Adipocyte (in vitro differentiated cells): ENCODE data around the gene PPFIA2.
A peak's percentile ranks its signal among the peaks of the same experiment; 100 is the strongest.

ENCODE experiments used
- DNase-seq: peaks from one replicate; pipeline ENCODE4 v3.0.0-alpha.2; 2015; ENCODE audit warnings: low read depth
- H3K27me3 ChIP-seq: replicated peaks from 2 replicates; pipeline ENCODE4 v1.7.0; 2013; ENCODE audit warnings: mild to moderate bottlenecking, low read length, moderate library complexity; ENCODE audit not compliant: control insufficient read depth, insufficient read depth
- H3K36me3 ChIP-seq: 2 replicates; pipeline ENCODE4 v1.7.0; 2013; ENCODE audit warnings: low read length, mild to moderate bottlenecking, moderate library complexity; ENCODE audit not compliant: control insufficient read depth, insufficient read depth, severe bottlenecking
- H3K4me1 ChIP-seq: 2 replicates; pipeline ENCODE4 v1.7.0; 2013; ENCODE audit warnings: mild to moderate bottlenecking, low read length, moderate library complexity; ENCODE audit not compliant: control insufficient read depth, insufficient read depth
- H3K4me3 ChIP-seq: 2 replicates; pipeline ENCODE4 v1.7.0; 2013; ENCODE audit warnings: mild to moderate bottlenecking, low read length, moderate library complexity
- H3K9ac ChIP-seq: 2 replicates; pipeline ENCODE4 v1.7.0; 2013; ENCODE audit warnings: mild to moderate bottlenecking, low read length, moderate library complexity
- H3K9me3 ChIP-seq: 2 replicates; pipeline ENCODE4 v1.7.0; 2013; ENCODE audit warnings: mild to moderate bottlenecking, low read length, moderate library complexity; ENCODE audit not compliant: control insufficient read depth

The PPFIA2 gene

GRCh38 chr12:81337886-81338285 lies 421.3 kb downstream of the PPFIA2 start:
- no peaks in the 10 kb centered on the region for H3K4me1 ChIP-seq
- no peak for DNase-seq
- no peaks in the 10 kb centered on the region for H3K27me3 ChIP-seq
- no peaks in the 10 kb centered on the region for H3K9me3 ChIP-seq
- H3K36me3 ChIP-seq, result no peaks in the 10 kb centered on the region
- no peak overlapping the region for H3K9ac ChIP-seq
- H3K4me3 ChIP-seq, result no peak overlapping the region

- Histone ChIP-seq H3K9ac (no peak overlapping the region), H3K9me3 (no peaks in the 10 kb centered on the region)
These were observed 425.3 kb downstream of the PPFIA2 start for GRCh38 chr12:81333812-81334211.

GRCh38 chr12:81332054-81332453 lies 427.1 kb downstream of the PPFIA2 start:
- no peak overlapping the region for H3K4me3 ChIP-seq
- H3K4me1 ChIP-seq, result no peaks in the 10 kb centered on the region
- H3K9me3 ChIP-seq, result no peaks in the 10 kb centered on the region
- no peaks in the 10 kb centered on the region for H3K36me3 ChIP-seq
- DNase-seq, result no peak
- H3K9ac ChIP-seq, result no peak overlapping the region
- no peaks in the 10 kb centered on the region for H3K27me3 ChIP-seq

More at GRCh38 chr12:81333812-81334211, 425.3 kb downstream of the PPFIA2 start:
- no peaks in the 10 kb centered on the region for H3K27me3 ChIP-seq
- no peaks in the 10 kb centered on the region for H3K4me1 ChIP-seq
- H3K4me3 ChIP-seq, result no peak overlapping the region
- no peak for DNase-seq
- H3K36me3 ChIP-seq, result no peaks in the 10 kb centered on the region

GRCh38 chr12:81330480-81330879 lies 428.7 kb downstream of the PPFIA2 start:
- no peak overlapping the region for H3K9ac ChIP-seq
- H3K9me3 ChIP-seq, result no peaks in the 10 kb centered on the region
- H3K36me3 ChIP-seq, result no peaks in the 10 kb centered on the region
- peak; percentile 5 for DNase-seq
- no peaks in the 10 kb centered on the region for H3K4me1 ChIP-seq
- H3K4me3 ChIP-seq, result no peak overlapping the region
- H3K27me3 ChIP-seq, result no peaks in the 10 kb centered on the region

- H3K4me1 ChIP-seq, result no peaks in the 10 kb centered on the region
These were observed 430.1 kb downstream of the PPFIA2 start for GRCh38 chr12:81329085-81329484.

GRCh38 chr12:81327425-81327824 lies 431.7 kb downstream of the PPFIA2 start:
- Histone ChIP-seq H3K9me3 (no peaks in the 10 kb centered on the region), H3K9ac (no peak overlapping the region)
- DNase-seq, result no peak

More at GRCh38 chr12:81329085-81329484, 430.1 kb downstream of the PPFIA2 start:
- Histone ChIP-seq H3K27me3 (no peaks in the 10 kb centered on the region), H3K9ac (no peak overlapping the region), H3K36me3 (no peaks in the 10 kb centered on the region), H3K9me3 (no peaks in the 10 kb centered on the region), H3K4me3 (no peak overlapping the region)
- no peak for DNase-seq

GRCh38 chr12:81325086-81325485 lies 434.1 kb downstream of the PPFIA2 start:
- no peaks in the 10 kb centered on the region for H3K36me3 ChIP-seq
- H3K27me3 ChIP-seq, result no peaks in the 10 kb centered on the region
- no peaks in the 10 kb centered on the region for H3K4me1 ChIP-seq
- H3K4me3 ChIP-seq, result no peak overlapping the region
- no peak for DNase-seq
- H3K9ac ChIP-seq, result no peak overlapping the region
- H3K9me3 ChIP-seq, result no peaks in the 10 kb centered on the region

More at GRCh38 chr12:81327425-81327824, 431.7 kb downstream of the PPFIA2 start:
- Histone ChIP-seq H3K4me3 (no peak overlapping the region), H3K27me3 (no peaks in the 10 kb centered on the region), H3K36me3 (no peaks in the 10 kb centered on the region), H3K4me1 (no peaks in the 10 kb centered on the region)

GRCh38 chr12:81314903-81315531 lies 444.1 kb downstream of the PPFIA2 start:
- no peaks in the 10 kb centered on the region for H3K4me1 ChIP-seq
- no peak for DNase-seq
- H3K27me3 ChIP-seq, result no peaks in the 10 kb centered on the region
- no peaks in the 10 kb centered on the region for H3K36me3 ChIP-seq
- no peak overlapping the region for H3K4me3 ChIP-seq
- H3K9me3 ChIP-seq, result no peaks in the 10 kb centered on the region
- no peak overlapping the region for H3K9ac ChIP-seq

- Histone ChIP-seq H3K9ac (no peak overlapping the region), H3K27me3 (no peaks in the 10 kb centered on the region), H3K36me3 (no peaks in the 10 kb centered on the region), H3K4me3 (no peak overlapping the region), H3K9me3 (no peaks in the 10 kb centered on the region), H3K4me1 (no peaks in the 10 kb centered on the region)
- DNase-seq, result no peak
These were observed 455.2 kb downstream of the PPFIA2 start for GRCh38 chr12:81303935-81304334.

- Histone ChIP-seq H3K4me3 (no peak overlapping the region), H3K36me3 (no peaks in the 10 kb centered on the region), H3K4me1 (no peaks in the 10 kb centered on the region), H3K9ac (no peak overlapping the region), H3K27me3 (no peaks in the 10 kb centered on the region), H3K9me3 (no peaks in the 10 kb centered on the region)
- no peak for DNase-seq
These were observed 458.7 kb downstream of the PPFIA2 start for GRCh38 chr12:81300454-81300853.

GRCh38 chr12:81297601-81298000 lies 461.5 kb downstream of the PPFIA2 start:
- Histone ChIP-seq H3K27me3 (no peaks in the 10 kb centered on the region), H3K9ac (no peak overlapping the region), H3K9me3 (no peaks in the 10 kb centered on the region), H3K36me3 (no peaks in the 10 kb centered on the region), H3K4me3 (no peak overlapping the region), H3K4me1 (no peaks in the 10 kb centered on the region)
- no peak for DNase-seq
